ENCODE measurements around the gene CRNKL1.

CRNKL1 gene

GRCh38 chr20:20060234-20060998, 8.2 kb upstream of the CRNKL1 start:
- H3K4me1 ChIP-seq (ENCODE audit: control insufficient read depth, insufficient read depth, low read length): 0 out of 2 replicates have a peak, but pooled peaks cover 6% of the 10 kb centered on the region
- H3K27me3 ChIP-seq (ENCODE audit: control insufficient read depth, insufficient read depth, low read length): no peaks in the 10 kb centered on the region
- H3K9me3 ChIP-seq (ENCODE audit: control insufficient read depth, insufficient read depth, low read length): no peaks in the 10 kb centered on the region
- no peaks in the 10 kb centered on the region for H3K36me3 ChIP-seq (ENCODE audit: control insufficient read depth, insufficient read depth, low read length)
- no peak overlapping the region for H3K4me3 ChIP-seq (ENCODE audit: low read depth, low read length)
- no peak overlapping the region for H3K27ac ChIP-seq (ENCODE audit: low read depth, low read length)
- no peak overlapping the region for H3K9ac ChIP-seq (ENCODE audit: low read depth, low read length)

- Histone ChIP-seq H3K4me3 (ENCODE audit: low read depth, low read length) (peak overlapping the region; percentile 68), H3K36me3 (ENCODE audit: control insufficient read depth, insufficient read depth, low read length) (peaks cover 38% of the 10 kb centered on the region), H3K9ac (ENCODE audit: low read depth, low read length) (peak overlapping the region; percentile 64), H3K27me3 (ENCODE audit: control insufficient read depth, insufficient read depth, low read length) (no peaks in the 10 kb centered on the region), H3K9me3 (ENCODE audit: control insufficient read depth, insufficient read depth, low read length) (no peaks in the 10 kb centered on the region), H3K27ac (ENCODE audit: low read depth, low read length) (peak overlapping the region; percentile 91), H3K4me1 (ENCODE audit: control insufficient read depth, insufficient read depth, low read length) (peaks cover 5% of the 10 kb centered on the region; the same call in 1 of the 2 replicates)
These were observed 546 bp downstream of the CRNKL1 start for GRCh38 chr20:20051767-20052073.

GRCh38 chr20:20039752-20040387, 12.4 kb downstream of the CRNKL1 start:
- peaks cover 5% of the 10 kb centered on the region for H3K4me1 ChIP-seq (ENCODE audit: control insufficient read depth, insufficient read depth, low read length)
- no peaks in the 10 kb centered on the region for H3K27me3 ChIP-seq (ENCODE audit: control insufficient read depth, insufficient read depth, low read length)
- H3K9ac ChIP-seq (ENCODE audit: low read depth, low read length): no peak overlapping the region
- peaks cover 100% of the 10 kb centered on the region for H3K36me3 ChIP-seq (ENCODE audit: control insufficient read depth, insufficient read depth, low read length)
- H3K9me3 ChIP-seq (ENCODE audit: control insufficient read depth, insufficient read depth, low read length): no peaks in the 10 kb centered on the region
- H3K27ac ChIP-seq (ENCODE audit: low read depth, low read length): no peak overlapping the region
- H3K4me3 ChIP-seq (ENCODE audit: low read depth, low read length): no peak overlapping the region

GRCh38 chr20:20038586-20038985, 13.7 kb downstream of the CRNKL1 start:
- H3K27me3 ChIP-seq (ENCODE audit: control insufficient read depth, insufficient read depth, low read length): no peaks in the 10 kb centered on the region
- peak overlapping the region; percentile 48 for H3K27ac ChIP-seq (ENCODE audit: low read depth, low read length)
- no peaks in the 10 kb centered on the region for H3K9me3 ChIP-seq (ENCODE audit: control insufficient read depth, insufficient read depth, low read length)
- peaks cover 5% of the 10 kb centered on the region for H3K4me1 ChIP-seq (ENCODE audit: control insufficient read depth, insufficient read depth, low read length)
- no peak overlapping the region for H3K9ac ChIP-seq (ENCODE audit: low read depth, low read length)
- H3K36me3 ChIP-seq (ENCODE audit: control insufficient read depth, insufficient read depth, low read length): peaks cover 100% of the 10 kb centered on the region
- no peak overlapping the region for H3K4me3 ChIP-seq (ENCODE audit: low read depth, low read length)

GRCh38 chr20:20037960-20038359, 14.3 kb downstream of the CRNKL1 start:
- Histone ChIP-seq H3K36me3 (ENCODE audit: control insufficient read depth, insufficient read depth, low read length) (peaks cover 100% of the 10 kb centered on the region), H3K9ac (ENCODE audit: low read depth, low read length) (no peak overlapping the region), H3K27ac (ENCODE audit: low read depth, low read length) (peak overlapping the region; percentile 48), H3K4me1 (ENCODE audit: control insufficient read depth, insufficient read depth, low read length) (peaks cover 5% of the 10 kb centered on the region), H3K27me3 (ENCODE audit: control insufficient read depth, insufficient read depth, low read length) (no peaks in the 10 kb centered on the region), H3K9me3 (ENCODE audit: control insufficient read depth, insufficient read depth, low read length) (no peaks in the 10 kb centered on the region), H3K4me3 (ENCODE audit: low read depth, low read length) (no peak overlapping the region)

GRCh38 chr20:20036756-20037155, 15.5 kb downstream of the CRNKL1 start:
- no peak overlapping the region for H3K27ac ChIP-seq (ENCODE audit: low read depth, low read length)
- H3K9me3 ChIP-seq (ENCODE audit: control insufficient read depth, insufficient read depth, low read length): no peaks in the 10 kb centered on the region
- H3K27me3 ChIP-seq (ENCODE audit: control insufficient read depth, insufficient read depth, low read length): no peaks in the 10 kb centered on the region
- H3K36me3 ChIP-seq (ENCODE audit: control insufficient read depth, insufficient read depth, low read length): peaks cover 100% of the 10 kb centered on the region
- no peak overlapping the region for H3K9ac ChIP-seq (ENCODE audit: low read depth, low read length)
- no peak overlapping the region for H3K4me3 ChIP-seq (ENCODE audit: low read depth, low read length)
- peaks cover 5% of the 10 kb centered on the region for H3K4me1 ChIP-seq (ENCODE audit: control insufficient read depth, insufficient read depth, low read length)

GRCh38 chr20:20034486-20034885, 17.8 kb downstream of the CRNKL1 start:
- H3K9ac ChIP-seq (ENCODE audit: low read depth, low read length): no peak overlapping the region
- H3K36me3 ChIP-seq (ENCODE audit: control insufficient read depth, insufficient read depth, low read length): peaks cover 100% of the 10 kb centered on the region
- H3K4me1 ChIP-seq (ENCODE audit: control insufficient read depth, insufficient read depth, low read length): peaks cover 5% of the 10 kb centered on the region
- H3K9me3 ChIP-seq (ENCODE audit: control insufficient read depth, insufficient read depth, low read length): no peaks in the 10 kb centered on the region
- H3K27ac ChIP-seq (ENCODE audit: low read depth, low read length): no peak overlapping the region
- no peak overlapping the region for H3K4me3 ChIP-seq (ENCODE audit: low read depth, low read length)
- H3K27me3 ChIP-seq (ENCODE audit: control insufficient read depth, insufficient read depth, low read length): no peaks in the 10 kb centered on the region

- Histone ChIP-seq H3K36me3 (ENCODE audit: control insufficient read depth, insufficient read depth, low read length) (peaks cover 97% of the 10 kb centered on the region), H3K27me3 (ENCODE audit: control insufficient read depth, insufficient read depth, low read length) (no peaks in the 10 kb centered on the region), H3K4me3 (ENCODE audit: low read depth, low read length) (no peak overlapping the region), H3K27ac (ENCODE audit: low read depth, low read length) (no peak overlapping the region), H3K9ac (ENCODE audit: low read depth, low read length) (no peak overlapping the region), H3K4me1 (ENCODE audit: control insufficient read depth, insufficient read depth, low read length) (no peaks in the 10 kb centered on the region), H3K9me3 (ENCODE audit: control insufficient read depth, insufficient read depth, low read length) (no peaks in the 10 kb centered on the region)
These were observed 20.5 kb downstream of the CRNKL1 start for GRCh38 chr20:20031790-20032189.

GRCh38 chr20:20027284-20027683, 25.0 kb downstream of the CRNKL1 start:
- no peak overlapping the region for H3K4me3 ChIP-seq (ENCODE audit: low read depth, low read length)
- peaks cover 73% of the 10 kb centered on the region for H3K36me3 ChIP-seq (ENCODE audit: control insufficient read depth, insufficient read depth, low read length)
- no peaks in the 10 kb centered on the region for H3K4me1 ChIP-seq (ENCODE audit: control insufficient read depth, insufficient read depth, low read length)
- no peaks in the 10 kb centered on the region for H3K9me3 ChIP-seq (ENCODE audit: control insufficient read depth, insufficient read depth, low read length)
- no peak overlapping the region for H3K27ac ChIP-seq (ENCODE audit: low read depth, low read length)
- H3K27me3 ChIP-seq (ENCODE audit: control insufficient read depth, insufficient read depth, low read length): no peaks in the 10 kb centered on the region
- no peak overlapping the region for H3K9ac ChIP-seq (ENCODE audit: low read depth, low read length)

- Histone ChIP-seq H3K36me3 (ENCODE audit: control insufficient read depth, insufficient read depth, low read length) (peaks cover 52% of the 10 kb centered on the region), H3K9ac (ENCODE audit: low read depth, low read length) (no peak overlapping the region), H3K4me1 (ENCODE audit: control insufficient read depth, insufficient read depth, low read length) (no peaks in the 10 kb centered on the region), H3K27ac (ENCODE audit: low read depth, low read length) (no peak overlapping the region), H3K9me3 (ENCODE audit: control insufficient read depth, insufficient read depth, low read length) (no peaks in the 10 kb centered on the region), H3K27me3 (ENCODE audit: control insufficient read depth, insufficient read depth, low read length) (no peaks in the 10 kb centered on the region), H3K4me3 (ENCODE audit: low read depth, low read length) (no peak overlapping the region)
These were observed 27.3 kb downstream of the CRNKL1 start for GRCh38 chr20:20024942-20025341.

GRCh38 chr20:20023395-20023794, 28.9 kb downstream of the CRNKL1 start:
- peaks cover 44% of the 10 kb centered on the region for H3K36me3 ChIP-seq (ENCODE audit: control insufficient read depth, insufficient read depth, low read length)
- H3K27ac ChIP-seq (ENCODE audit: low read depth, low read length): no peak overlapping the region
- H3K9me3 ChIP-seq (ENCODE audit: control insufficient read depth, insufficient read depth, low read length): no peaks in the 10 kb centered on the region
- H3K4me1 ChIP-seq (ENCODE audit: control insufficient read depth, insufficient read depth, low read length): peaks cover 4% of the 10 kb centered on the region; the same call in 1 of the 2 replicates
- H3K9ac ChIP-seq (ENCODE audit: low read depth, low read length): no peak overlapping the region
- no peaks in the 10 kb centered on the region for H3K27me3 ChIP-seq (ENCODE audit: control insufficient read depth, insufficient read depth, low read length)
- no peak overlapping the region for H3K4me3 ChIP-seq (ENCODE audit: low read depth, low read length)

Data from HUES48 (cell line).